Coronary artery (tissue), 2 donors: ENCODE measurements around the gene KCNMA1.
"Not testable (repeated sequence)": the region's sequence is repeated elsewhere in the genome, so short reads cannot be mapped to it uniquely, and the experiment has no call there.

ENCODE experiments used
- DNase-seq: peaks from one replicate; pipeline ENCODE4 v3.0.0-alpha.2; 2017; ENCODE audit warnings: low spot score
- H3K27ac ChIP-seq, 2 donors: fragments of 200-600 bp; sonication (generic); one replicate each; pipeline ENCODE4 v1.5.1; 2016 to 2019
- H3K4me3 ChIP-seq: fragments of 200-600 bp; sonication (generic); 2 replicates; pipeline ENCODE4 v1.5.1; 2016; ENCODE audit warnings: mild to moderate bottlenecking, moderate library complexity
- CTCF ChIP-seq: fragments of 200-600 bp; sonication (generic); IDR thresholded peaks from one replicate; pipeline ENCODE4 v1.5.1; 2019; ENCODE audit warnings: antibody characterized with exemption

KCNMA1 gene

GRCh38 chr10:77349226-77349625 lies 288.4 kb downstream of the KCNMA1 start:
- no peak overlapping the region for H3K27ac ChIP-seq
- TF ChIP-seq CTCF: no peak
- H3K4me3 ChIP-seq: no peak overlapping the region
- DNase-seq: no peak

GRCh38 chr10:77348751-77349150 lies 288.9 kb downstream of the KCNMA1 start:
- H3K27ac ChIP-seq: no peak overlapping the region
- no peak for TF ChIP-seq CTCF

GRCh38 chr10:77348082-77348481 lies 289.5 kb downstream of the KCNMA1 start:
- H3K27ac ChIP-seq: no peak overlapping the region

More at GRCh38 chr10:77348751-77349150, 288.9 kb downstream of the KCNMA1 start:
- no peak for DNase-seq
- no peak overlapping the region for H3K4me3 ChIP-seq

GRCh38 chr10:77347052-77347451 lies 290.6 kb downstream of the KCNMA1 start:
- no peak overlapping the region for H3K4me3 ChIP-seq
- no peak for TF ChIP-seq CTCF
- H3K27ac ChIP-seq: no peak overlapping the region
- DNase-seq: no peak

More at GRCh38 chr10:77348082-77348481, 289.5 kb downstream of the KCNMA1 start:
- H3K4me3 ChIP-seq: no peak overlapping the region
- DNase-seq: no peak
- no peak for TF ChIP-seq CTCF

- H3K4me3 ChIP-seq: no peak overlapping the region
- DNase-seq: no peak
- no peak overlapping the region for H3K27ac ChIP-seq
- TF ChIP-seq CTCF: no peak
These were observed 296.6 kb downstream of the KCNMA1 start for GRCh38 chr10:77341055-77341454.

- DNase-seq, H3K27ac ChIP-seq, H3K4me3 ChIP-seq: not testable (repeated sequence)
These were observed 297.7 kb downstream of the KCNMA1 start for GRCh38 chr10:77339872-77340271.

- DNase-seq: no peak
- no peak for TF ChIP-seq CTCF
These were observed 298.4 kb downstream of the KCNMA1 start for GRCh38 chr10:77339166-77339565.

GRCh38 chr10:77338143-77338542 lies 299.5 kb downstream of the KCNMA1 start:
- DNase-seq: no peak
- H3K4me3 ChIP-seq: no peak overlapping the region
- TF ChIP-seq CTCF: no peak
- H3K27ac ChIP-seq: no peak overlapping the region

More at GRCh38 chr10:77339166-77339565, 298.4 kb downstream of the KCNMA1 start:
- no peak overlapping the region for H3K4me3 ChIP-seq
- H3K27ac ChIP-seq: no peak overlapping the region
